ELF-1 (cell line): ENCODE measurements around the gene WDR31.
"Not testable (repeated sequence)": the region's sequence is repeated elsewhere in the genome, so short reads cannot be mapped to it uniquely, and the experiment has no call there.

Source experiments
- DNase-seq: peaks from one replicate; pipeline ENCODE4 v3.0.0-alpha.2; 2016; ENCODE audit warnings: low read depth, low spot score

The WDR31 gene

GRCh38 chr9:113368982-113369854 lies 29.1 kb upstream of the WDR31 start:
- DNase-seq = no peak

GRCh38 chr9:113368348-113368981 lies 28.4 kb upstream of the WDR31 start:
- no peak for DNase-seq

- not testable (repeated sequence) for DNase-seq
Observed at GRCh38 chr9:113365652-113366051, 25.6 kb upstream of the WDR31 start.

GRCh38 chr9:113364951-113365350 lies 24.9 kb upstream of the WDR31 start:
- no peak for DNase-seq

- DNase-seq = no peak
Observed at GRCh38 chr9:113363336-113363735, 23.3 kb upstream of the WDR31 start.

- DNase-seq = no peak
Observed at GRCh38 chr9:113361304-113362018, 21.4 kb upstream of the WDR31 start.

- no peak for DNase-seq
Observed at GRCh38 chr9:113360242-113360842, 20.3 kb upstream of the WDR31 start.

- DNase-seq = no peak
Observed at GRCh38 chr9:113359385-113359784, 19.3 kb upstream of the WDR31 start.

GRCh38 chr9:113356686-113357292 lies 16.7 kb upstream of the WDR31 start:
- no peak for DNase-seq

- no peak for DNase-seq
Observed at GRCh38 chr9:113355040-113355596, 15.0 kb upstream of the WDR31 start.

- DNase-seq = no peak
Observed at GRCh38 chr9:113352411-113352810, 12.3 kb upstream of the WDR31 start.

GRCh38 chr9:113352006-113352405 lies 11.9 kb upstream of the WDR31 start:
- no peak for DNase-seq

- DNase-seq = peak; percentile 48
Observed at GRCh38 chr9:113350937-113351336, 10.9 kb upstream of the WDR31 start.

- DNase-seq = peak; percentile 59
Observed at GRCh38 chr9:113350107-113350661, 10.1 kb upstream of the WDR31 start.

- peak; percentile 43 for DNase-seq
Observed at GRCh38 chr9:113349445-113350094, 9.5 kb upstream of the WDR31 start, which contains the start of gene BSPRY. Gene BSPRY (plus strand): TSS chr9:113349541. CDS start chr9:113349580, 39 bp downstream.

GRCh38 chr9:113349066-113349444 lies 9.0 kb upstream of the WDR31 start:
- DNase-seq = peak; percentile 26

- no peak for DNase-seq
Observed at GRCh38 chr9:113348437-113348836, 8.4 kb upstream of the WDR31 start.

- DNase-seq = no peak
Observed at GRCh38 chr9:113345671-113346070, 5.6 kb upstream of the WDR31 start.

- DNase-seq = no peak
Observed at GRCh38 chr9:113345190-113345589, 5.1 kb upstream of the WDR31 start.

- no peak for DNase-seq
Observed at GRCh38 chr9:113343732-113344231, 3.7 kb upstream of the WDR31 start.
